Measurements from ENCODE around the gene CDC42EP2. TPM values are rescaled to one million over a fixed set of nuclear protein-coding genes. Genes with fewer than 3 reads are reported as not detected.
A peak's percentile ranks its signal among the peaks of the same experiment; 100 is the strongest.

The CDC42EP2 gene
- total and polyA plus RNA-seq, 2 of the 13 experiments (the other 11 are each of a cell fraction or from before 2014, with no cell fraction given) = 2.3 to 7.1 TPM

DNA sequence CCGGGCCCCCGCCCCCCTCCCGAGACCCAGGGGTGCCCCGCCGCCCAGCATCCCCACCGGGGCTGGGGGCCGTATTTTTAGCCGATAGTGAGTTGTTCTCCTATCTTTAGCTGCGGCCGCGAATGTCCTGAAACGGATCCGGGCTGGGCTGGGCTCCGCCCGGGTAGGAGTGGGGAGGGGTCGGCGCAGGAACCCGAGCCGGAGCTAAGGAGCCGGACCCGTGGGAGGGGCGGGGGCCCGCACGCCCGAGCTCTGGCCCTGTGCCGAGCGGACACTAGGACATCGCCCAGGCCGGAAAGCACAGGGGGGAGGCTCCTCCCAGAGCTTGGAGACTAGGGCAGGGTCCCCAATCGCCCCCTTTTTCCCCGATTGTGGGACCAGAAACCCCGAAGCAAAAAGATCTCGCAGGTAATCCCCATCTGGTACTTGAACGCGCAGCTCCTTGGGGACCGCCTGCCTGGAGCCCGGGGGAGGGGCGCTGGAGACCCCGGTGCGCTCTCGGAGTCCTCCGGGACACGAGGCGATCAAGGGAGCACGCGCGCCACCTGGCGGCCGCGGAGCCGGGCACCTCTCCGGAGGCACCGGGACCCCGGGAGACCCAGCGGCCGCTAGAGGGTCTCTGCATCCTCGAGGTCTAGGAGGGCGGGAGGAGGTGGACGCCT is 669 bp downstream of the CDC42EP2 start (continued):
- TF ChIP-seq HNF1B (CRISPR knock-in tag; IDR thresholded peaks at IDR 0.05) = peak; percentile 74
- TF ChIP-seq SP4 (CRISPR knock-in tag; IDR thresholded peaks at IDR 0.05) = no peak; the same call in none of the 2 replicates
- no peak for TF ChIP-seq ZC3H13 (CRISPR knock-in tag; IDR thresholded peaks at IDR 0.05)
- TF ChIP-seq SALL2 (CRISPR knock-in tag; IDR thresholded peaks at IDR 0.05) = no peak; the same call in 1 of the 2 replicates
- peak; percentile 94; the same call in 1 of the 2 replicates for TF ChIP-seq KDM3A (CRISPR knock-in tag; IDR thresholded peaks at IDR 0.05; ENCODE audit: low read depth)
- no peak for TF ChIP-seq ZUFSP (CRISPR knock-in tag; IDR thresholded peaks at IDR 0.05; ENCODE audit: borderline replicate concordance)
- no peak for TF ChIP-seq THYN1 (CRISPR knock-in tag; IDR thresholded peaks at IDR 0.05; ENCODE audit: borderline replicate concordance, low read depth)
- peak; percentile 50; the same call in 1 of the 2 replicates for TF ChIP-seq TFDP2 (CRISPR knock-in tag; IDR thresholded peaks at IDR 0.05)
- no peak for TF ChIP-seq ZNF644 (CRISPR knock-in tag; IDR thresholded peaks at IDR 0.05; ENCODE audit: low read depth)
- no peak; the same call in 1 of the 2 replicates for TF ChIP-seq ZNF724P (CRISPR knock-in tag; IDR thresholded peaks at IDR 0.05; ENCODE audit: borderline replicate concordance)
- TF ChIP-seq RFXAP (CRISPR knock-in tag; IDR thresholded peaks at IDR 0.05; ENCODE audit: borderline replicate concordance) = 0 out of 2 replicates have a peak, but pooled peaks have one; percentile 63
- no peak for TF ChIP-seq GTF2F1 (IDR thresholded peaks at IDR 0.05; ENCODE audit: low read length)
- TF ChIP-seq IKZF1 (IDR thresholded peaks at IDR 0.05) = no peak
- TF ChIP-seq MTERF4 (CRISPR knock-in tag; IDR thresholded peaks at IDR 0.05) = no peak
- no peak for TF ChIP-seq ZFP1 (CRISPR knock-in tag; IDR thresholded peaks at IDR 0.05)
- no peak for TF ChIP-seq HOXA7 (CRISPR knock-in tag; IDR thresholded peaks at IDR 0.05)
- no peak for TF ChIP-seq TBP (CRISPR knock-in tag; IDR thresholded peaks at IDR 0.05)
- no peak for TF ChIP-seq ZNF143 (CRISPR knock-in tag; IDR thresholded peaks at IDR 0.05)
- TF ChIP-seq PREB (CRISPR knock-in tag; IDR thresholded peaks at IDR 0.05) = no peak
- no peak for TF ChIP-seq GRHL1 (CRISPR knock-in tag; conservative IDR thresholded peaks at IDR 0.05)
- no peak for TF ChIP-seq SYNCRIP (IDR thresholded peaks at IDR 0.05; ENCODE audit: insufficient read depth, low read depth, low read length)
- no peak for TF ChIP-seq CENPX (CRISPR knock-in tag; IDR thresholded peaks at IDR 0.05)
- TF ChIP-seq PAWR (CRISPR knock-in tag; IDR thresholded peaks at IDR 0.05; ENCODE audit: borderline replicate concordance) = no peak
